ENCODE data around the gene SCD.

Gene SCD

GRCh38 chr10:100396605-100397004, 49.6 kb downstream of the SCD start:
- no peaks in the 10 kb centered on the region for H3K36me3 ChIP-seq (ENCODE audit: control insufficient read depth, insufficient read depth, low read length)

GRCh38 chr10:100401631-100402328, 54.7 kb downstream of the SCD start:
- DNase-seq (ENCODE audit: low read depth, low spot score): no peak
- no CpG with 5 or more reads among the region's 4 CpGs for WGBS (ENCODE audit: insufficient coverage, insufficient read length)
- H3K4me3 ChIP-seq (ENCODE audit: low read length): no peak overlapping the region

More at GRCh38 chr10:100396605-100397004, 49.6 kb downstream of the SCD start:
- no peak for DNase-seq (ENCODE audit: low read depth, low spot score)
- no peaks in the 10 kb centered on the region for H3K4me1 ChIP-seq (ENCODE audit: control insufficient read depth, insufficient read depth, low read length)
- no peaks in the 10 kb centered on the region for H3K9me3 ChIP-seq (ENCODE audit: control insufficient read depth, insufficient read depth, low read length)
- H3K27ac ChIP-seq (ENCODE audit: low read length): no peak overlapping the region
- no CpG with 5 or more reads among the region's 4 CpGs for WGBS (ENCODE audit: insufficient coverage, insufficient read length)
- no peaks in the 10 kb centered on the region for H3K27me3 ChIP-seq (ENCODE audit: control insufficient read depth, insufficient read depth, low read length)
- no peak overlapping the region for H3K4me3 ChIP-seq (ENCODE audit: low read length)

GRCh38 chr10:100403734-100404133, 56.7 kb downstream of the SCD start:
- H3K36me3 ChIP-seq (ENCODE audit: control insufficient read depth, insufficient read depth, low read length): no peaks in the 10 kb centered on the region
- no peak for DNase-seq (ENCODE audit: low read depth, low spot score)
- H3K4me3 ChIP-seq (ENCODE audit: low read length): no peak overlapping the region
- H3K27ac ChIP-seq (ENCODE audit: low read length): no peak overlapping the region
- no peaks in the 10 kb centered on the region for H3K27me3 ChIP-seq (ENCODE audit: control insufficient read depth, insufficient read depth, low read length)
- WGBS (ENCODE audit: insufficient coverage, insufficient read length): no CpG with 5 or more reads among the region's 3 CpGs
- H3K4me1 ChIP-seq (ENCODE audit: control insufficient read depth, insufficient read depth, low read length): no peaks in the 10 kb centered on the region
- H3K9me3 ChIP-seq (ENCODE audit: control insufficient read depth, insufficient read depth, low read length): peaks cover 2% of the 10 kb centered on the region; the same call in 1 of the 2 replicates

More at GRCh38 chr10:100401631-100402328, 54.7 kb downstream of the SCD start:
- no peaks in the 10 kb centered on the region for H3K36me3 ChIP-seq (ENCODE audit: control insufficient read depth, insufficient read depth, low read length)
- no peaks in the 10 kb centered on the region for H3K4me1 ChIP-seq (ENCODE audit: control insufficient read depth, insufficient read depth, low read length)
- H3K27ac ChIP-seq (ENCODE audit: low read length): no peak overlapping the region
- peaks cover 2% of the 10 kb centered on the region; the same call in 1 of the 2 replicates for H3K9me3 ChIP-seq (ENCODE audit: control insufficient read depth, insufficient read depth, low read length)
- H3K27me3 ChIP-seq (ENCODE audit: control insufficient read depth, insufficient read depth, low read length): no peaks in the 10 kb centered on the region

- no peaks in the 10 kb centered on the region for H3K9me3 ChIP-seq (ENCODE audit: control insufficient read depth, insufficient read depth, low read length)
- H3K4me1 ChIP-seq (ENCODE audit: control insufficient read depth, insufficient read depth, low read length): no peaks in the 10 kb centered on the region; the same call in 1 of the 2 replicates
- DNase-seq (ENCODE audit: low read depth, low spot score): no peak
- H3K4me3 ChIP-seq (ENCODE audit: low read length): no peak overlapping the region
- WGBS (ENCODE audit: insufficient coverage, insufficient read length): no CpG with 5 or more reads among the region's 3 CpGs
- H3K27me3 ChIP-seq (ENCODE audit: control insufficient read depth, insufficient read depth, low read length): no peaks in the 10 kb centered on the region
- H3K27ac ChIP-seq (ENCODE audit: low read length): no peak overlapping the region
- H3K36me3 ChIP-seq (ENCODE audit: control insufficient read depth, insufficient read depth, low read length): no peaks in the 10 kb centered on the region
Measured at GRCh38 chr10:100413173-100413572, 66.1 kb downstream of the SCD start.

Measured in iPS DF 6.9 (cell line).